Amniotic stem cell (primary cell): ENCODE data around the gene SGPP2.

Experiments used
- DNase-seq: peaks from one replicate; lab custom pipeline; 2025; lab: John Stamatoyannopoulos, UW

SGPP2 gene

GRCh38 chr2:222470802-222471468, 46.6 kb downstream of the SGPP2 start:
- DNase-seq: no peak

- DNase-seq: no peak
Measured at GRCh38 chr2:222477962-222478608, 53.7 kb downstream of the SGPP2 start.

GRCh38 chr2:222479859-222480258, 55.5 kb downstream of the SGPP2 start:
- DNase-seq: no peak

- DNase-seq: no peak
Measured at GRCh38 chr2:222480497-222480896, 56.2 kb downstream of the SGPP2 start.

GRCh38 chr2:222481941-222482340, 57.6 kb downstream of the SGPP2 start:
- no peak for DNase-seq

GRCh38 chr2:222483513-222484039, 59.2 kb downstream of the SGPP2 start:
- DNase-seq: no peak

- DNase-seq: no peak
Measured at GRCh38 chr2:222485367-222486211, 61.2 kb downstream of the SGPP2 start.

- DNase-seq: no peak
Measured at GRCh38 chr2:222490131-222490530, 65.8 kb downstream of the SGPP2 start.

GRCh38 chr2:222492683-222493082, 68.3 kb downstream of the SGPP2 start:
- no peak for DNase-seq

GRCh38 chr2:222494104-222494739, 69.9 kb downstream of the SGPP2 start:
- DNase-seq: no peak

- no peak for DNase-seq
Measured at GRCh38 chr2:222495388-222495787, 71.0 kb downstream of the SGPP2 start.

GRCh38 chr2:222499226-222499625, 74.9 kb downstream of the SGPP2 start:
- no peak for DNase-seq

GRCh38 chr2:222504191-222504590, 79.8 kb downstream of the SGPP2 start:
- no peak for DNase-seq

GRCh38 chr2:222504719-222505118, 80.4 kb downstream of the SGPP2 start:
- no peak for DNase-seq

- no peak for DNase-seq
Measured at GRCh38 chr2:222506230-222506935, 82.0 kb downstream of the SGPP2 start.

- no peak for DNase-seq
Measured at GRCh38 chr2:222514901-222515300, 90.6 kb downstream of the SGPP2 start.

- DNase-seq: no peak
Measured at GRCh38 chr2:222518570-222519381, 94.4 kb downstream of the SGPP2 start.

- no peak for DNase-seq
Measured at GRCh38 chr2:222521099-222521498, 96.8 kb downstream of the SGPP2 start.

GRCh38 chr2:222522082-222522481, 97.7 kb downstream of the SGPP2 start:
- no peak for DNase-seq

GRCh38 chr2:222523783-222524544, 99.6 kb downstream of the SGPP2 start:
- DNase-seq: no peak
